Common myeloid progenitor, CD34-positive (primary cell): ENCODE measurements around the gene VSTM1.

Source experiments
- CTCF ChIA-PET: fragments of 350-600 bp; sonication (Branson Sonifier 250); formaldehyde crosslinking; loops from one replicate; lab custom pipeline; 2021; ENCODE audit warnings: antibody characterized with exemption; lab: Charles Lee
- POLR2A ChIA-PET: fragments of 350-600 bp; sonication (Branson Sonifier 250); formaldehyde crosslinking; loops from one replicate; lab custom pipeline; 2021; ENCODE audit warnings: antibody characterized with exemption; lab: Charles Lee
- DNase-seq, 3 donors: peaks; one replicate each; pipeline versions ENCODE4 v3.0.0 to v3.0.0-alpha.2; 2013
- H3K27ac ChIP-seq, 2 experiments: 1 replicate in 1 of 2; 2 replicates in 1 of 2; pipeline ENCODE4 v1.7.0; 2013; ENCODE audit warnings: inconsistent platforms in 2 of 2, low read length in 2 of 2, mild to moderate bottlenecking in 2 of 2, low read depth in 1 of 2, moderate library complexity in 1 of 2; ENCODE audit not compliant: severe bottlenecking in 2 of 2, insufficient read depth in 1 of 2, poor library complexity in 1 of 2
- H3K27me3 ChIP-seq, 5 experiments: replicated peaks in 2 of 5; 1 replicate in 3 of 5; 2 replicates in 2 of 5; pipeline versions ENCODE4 v1.6.1 to v1.7.0; 2013; ENCODE audit warnings: low read length in 4 of 5, mild to moderate bottlenecking in 2 of 5, moderate library complexity in 2 of 5, inconsistent platforms in 1 of 5; ENCODE audit not compliant: insufficient read depth in 5 of 5, control insufficient read depth in 4 of 5
- H3K36me3 ChIP-seq, 4 experiments: 1 replicate in 2 of 4; 2 replicates in 2 of 4; pipeline versions ENCODE4 v1.6.1 to v1.7.0; 2013; ENCODE audit warnings: low read length in 3 of 4, control low read depth in 1 of 4, mild to moderate bottlenecking in 1 of 4; ENCODE audit not compliant: control insufficient read depth in 4 of 4, insufficient read depth in 4 of 4
- H3K4me1 ChIP-seq, 4 experiments: 1 replicate in 3 of 4; 2 replicates in 1 of 4; pipeline versions ENCODE4 v1.6.1 to v1.7.1; 2013; ENCODE audit warnings: low read length in 3 of 4, mild to moderate bottlenecking in 3 of 4, control low read depth in 1 of 4, inconsistent platforms in 1 of 4, moderate library complexity in 1 of 4; ENCODE audit not compliant: control insufficient read depth in 4 of 4, insufficient read depth in 4 of 4; ENCODE audit errors: control extremely low read depth in 1 of 4
- H3K4me3 ChIP-seq, 7 experiments: 1 replicate in 4 of 7; 2 replicates in 3 of 7; pipeline versions ENCODE4 v1.5.1 to v1.7.0; 2013; ENCODE audit warnings: mild to moderate bottlenecking in 7 of 7, low read length in 6 of 7, moderate library complexity in 6 of 7, inconsistent platforms in 2 of 7, low read depth in 2 of 7, control low read depth in 1 of 7; ENCODE audit not compliant: insufficient read depth in 4 of 7, control insufficient read depth in 1 of 7; ENCODE audit errors: extremely low read depth in 1 of 7
- H3K9me3 ChIP-seq, 5 experiments: 1 replicate in 4 of 5; 2 replicates in 1 of 5; pipeline versions ENCODE4 v1.6.1 to v1.7.1; 2013; ENCODE audit warnings: low read length in 4 of 5, mild to moderate bottlenecking in 2 of 5, inconsistent platforms in 1 of 5, low read depth in 1 of 5, moderate library complexity in 1 of 5; ENCODE audit not compliant: control insufficient read depth in 4 of 5, insufficient read depth in 2 of 5; ENCODE audit errors: control extremely low read depth in 1 of 5
- WGBS: methylation state at CpG from one replicate; pipeline ENCODE4 v1.1.5; 2013; ENCODE audit not compliant: insufficient coverage; 5-methylcytosine and 5-hydroxymethylcytosine counted together

VSTM1 gene

GRCh38 chr19:54029301-54029700 is 34.4 kb downstream of the VSTM1 start:
- peaks cover 0 to 3% (median 0%) of the 10 kb centered on the region in 4 experiments for H3K4me1 ChIP-seq
- WGBS: 100% methylated on average over 2 of the region's 3 CpGs
- H3K4me3 ChIP-seq: no peak overlapping the region
- DNase-seq: peak in 2 of 3 donors; percentile 33 to 44
- POLR2A ChIA-PET: no interaction called here
- CTCF ChIA-PET: interaction anchor here (0.6 to 2.2 kb wide), 19 partner anchors 11 to 352 kb away, joined by 3 to 8 read pairs (median 4); no protein-coding TSS in a partner anchor
- no peaks in the 10 kb centered on the region for H3K9me3 ChIP-seq
- no peaks in the 10 kb centered on the region for H3K36me3 ChIP-seq
- H3K27ac ChIP-seq: no peak overlapping the region
- H3K27me3 ChIP-seq: peaks cover 0 to 6% (median 0%) of the 10 kb centered on the region in 5 experiments

GRCh38 chr19:54026656-54027055 is 37.0 kb downstream of the VSTM1 start:
- CTCF ChIA-PET: interaction anchor here (0.6 to 1.6 kb wide), 4 partner anchors 142 to 234 kb away, joined by 3 to 7 read pairs (median 5); no protein-coding TSS in a partner anchor
- POLR2A ChIA-PET: no interaction called here
- WGBS: 92% methylated on average over 6 of the region's 7 CpGs

GRCh38 chr19:54024660-54025059 is 39.0 kb downstream of the VSTM1 start:
- DNase-seq: no peak
- Histone ChIP-seq H3K36me3 (no peaks in the 10 kb centered on the region), H3K27me3 (no peaks in the 10 kb centered on the region), H3K4me3 (no peak overlapping the region), H3K4me1 (peaks cover 5 to 28% (median 17%) of the 10 kb centered on the region in 4 experiments), H3K9me3 (no peaks in the 10 kb centered on the region), H3K27ac (no peak overlapping the region)
- POLR2A ChIA-PET: interaction anchor here (0.6 kb wide), 1 partner anchor 141 kb away, joined by 3 read pairs; no protein-coding TSS in a partner anchor
- WGBS: 80% methylated on average over 9 of the region's 9 CpGs
- CTCF ChIA-PET: interaction anchor here (0.8 to 4.0 kb wide), 10 partner anchors 8 to 215 kb away, joined by 3 to 19 read pairs (median 5); no protein-coding TSS in a partner anchor

More at GRCh38 chr19:54026656-54027055, 37.0 kb downstream of the VSTM1 start:
- Histone ChIP-seq H3K27me3 (peaks cover 0 to 6% (median 0%) of the 10 kb centered on the region in 5 experiments), H3K27ac (no peak overlapping the region), H3K4me3 (no peak overlapping the region), H3K9me3 (no peaks in the 10 kb centered on the region), H3K36me3 (no peaks in the 10 kb centered on the region), H3K4me1 (peaks cover 2 to 16% (median 9%) of the 10 kb centered on the region in 4 experiments)
- DNase-seq: no peak

- DNase-seq: no peak
- WGBS: no CpG with 5 or more reads among the region's 3 CpGs
- no peak overlapping the region for H3K27ac ChIP-seq
- ChIA-PET POLR2A (no interaction called here), CTCF (interaction anchor here (0.7 to 4.0 kb wide), 26 partner anchors 9 to 231 kb away, joined by 3 to 19 read pairs (median 4); partner anchors contain the start of genes CACNG7 and PRKCG)
- no peaks in the 10 kb centered on the region for H3K27me3 ChIP-seq
- peaks cover 6 to 32% (median 22%) of the 10 kb centered on the region in 4 experiments for H3K4me1 ChIP-seq
- no peaks in the 10 kb centered on the region for H3K36me3 ChIP-seq
- H3K9me3 ChIP-seq: no peaks in the 10 kb centered on the region
- H3K4me3 ChIP-seq: no peak overlapping the region
Observed at GRCh38 chr19:54023191-54023590, 40.5 kb downstream of the VSTM1 start.

- ChIA-PET CTCF (interaction anchor here (0.6 to 1.6 kb wide), 3 partner anchors 12 to 181 kb away, joined by 3 to 4 read pairs (median 3); no protein-coding TSS in a partner anchor), POLR2A (no interaction called here)
- H3K9me3 ChIP-seq: no peaks in the 10 kb centered on the region
- H3K36me3 ChIP-seq: no peaks in the 10 kb centered on the region
- DNase-seq: no peak
- H3K4me1 ChIP-seq: peaks cover 6 to 32% (median 22%) of the 10 kb centered on the region in 4 experiments
- no peaks in the 10 kb centered on the region for H3K27me3 ChIP-seq
- WGBS: 96% methylated on average over 11 of the region's 13 CpGs
- no peak overlapping the region for H3K4me3 ChIP-seq
- H3K27ac ChIP-seq: no peak overlapping the region
Observed at GRCh38 chr19:54021932-54022331, 41.8 kb downstream of the VSTM1 start.

- Histone ChIP-seq H3K4me3 (no peak overlapping the region), H3K4me1 (peaks cover 6 to 32% (median 22%) of the 10 kb centered on the region in 4 experiments), H3K27me3 (peaks cover 0 to 1% (median 0%) of the 10 kb centered on the region in 5 experiments), H3K36me3 (no peaks in the 10 kb centered on the region), H3K27ac (no peak overlapping the region), H3K9me3 (no peaks in the 10 kb centered on the region)
- ChIA-PET POLR2A (interaction anchor here (0.6 kb wide), 1 partner anchor 37 kb away, joined by 3 read pairs; no protein-coding TSS in a partner anchor), CTCF (interaction anchor here (0.9 to 1.6 kb wide), 2 partner anchors 18 to 180 kb away, joined by 3 to 4 read pairs; no protein-coding TSS in a partner anchor)
- WGBS: 93% methylated on average over 8 of the region's 8 CpGs
- no peak for DNase-seq
Observed at GRCh38 chr19:54021363-54021762, 42.3 kb downstream of the VSTM1 start.

GRCh38 chr19:54017261-54017660 is 46.4 kb downstream of the VSTM1 start:
- peaks cover 5 to 20% (median 13%) of the 10 kb centered on the region in 4 experiments for H3K4me1 ChIP-seq
- DNase-seq: no peak

More at GRCh38 chr19:54017261-54017660, 46.4 kb downstream of the VSTM1 start:
- POLR2A ChIA-PET: no interaction called here
- Histone ChIP-seq H3K27me3 (peaks cover 0 to 19% (median 0%) of the 10 kb centered on the region in 5 experiments), H3K9me3 (no peaks in the 10 kb centered on the region), H3K27ac (no peak overlapping the region), H3K36me3 (no peaks in the 10 kb centered on the region), H3K4me3 (no peak overlapping the region)
- CTCF ChIA-PET: interaction anchor here (1.1 to 1.3 kb wide), 2 partner anchors 10 to 110 kb away, joined by 4 read pairs; no protein-coding TSS in a partner anchor
- no CpG with 5 or more reads among the region's 4 CpGs for WGBS
